ENCODE results near the gene KIAA0513. TPM values are rescaled to one million over a fixed set of nuclear protein-coding genes. Genes with fewer than 3 reads are reported as not detected.

KIAA0513 gene, protein sequence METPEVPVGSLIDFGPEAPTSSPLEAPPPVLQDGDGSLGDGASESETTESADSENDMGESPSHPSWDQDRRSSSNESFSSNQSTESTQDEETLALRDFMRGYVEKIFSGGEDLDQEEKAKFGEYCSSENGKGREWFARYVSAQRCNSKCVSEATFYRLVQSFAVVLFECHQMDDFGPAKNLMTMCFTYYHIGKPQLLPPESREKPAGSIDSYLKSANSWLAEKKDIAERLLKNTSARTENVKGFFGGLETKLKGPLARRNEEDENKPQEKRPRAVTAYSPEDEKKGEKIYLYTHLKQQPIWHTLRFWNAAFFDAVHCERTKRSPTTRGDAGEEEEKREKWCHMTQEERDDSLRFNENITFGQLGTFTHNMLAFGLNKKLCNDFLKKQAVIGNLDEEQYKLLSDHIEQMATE
- total RNA-seq, result 7.8 and 11.4 TPM in 2 replicates

DNA sequence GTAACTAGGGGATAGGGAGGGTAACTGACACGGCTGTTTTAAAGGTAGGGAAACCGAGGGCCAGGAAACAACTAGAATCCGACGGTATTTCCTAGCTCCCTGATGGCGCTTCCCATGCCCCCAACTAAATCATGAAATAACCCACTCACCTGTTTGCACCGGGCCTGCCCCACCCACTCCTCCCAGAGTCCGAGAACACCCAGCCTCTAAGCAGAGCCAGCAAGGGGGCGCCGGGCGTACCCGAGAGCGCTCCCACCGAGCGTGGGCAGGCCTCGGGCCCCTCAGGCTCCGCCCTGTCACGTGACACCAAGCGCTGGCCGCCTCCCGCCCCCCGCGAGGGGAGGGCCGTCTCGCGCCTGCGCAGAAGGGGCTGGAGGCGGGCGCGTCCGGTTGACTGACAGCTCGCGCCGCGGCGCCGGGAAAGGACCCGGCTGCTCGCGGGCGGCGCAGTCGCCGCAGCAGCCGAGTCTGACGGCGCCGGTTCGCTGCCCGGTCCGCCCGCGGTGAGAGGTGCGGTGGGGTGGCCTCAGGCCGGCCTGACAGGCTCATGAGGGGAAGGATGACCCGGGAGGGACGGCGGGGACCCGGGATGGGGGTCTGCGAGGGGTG, at the start of gene KIAA0513:
KIAA0513 (plus strand) TSS at position 447 of the 609 bp plus-strand sequence. CDS start 39,277 bp downstream, outside the sequence.

DNA sequence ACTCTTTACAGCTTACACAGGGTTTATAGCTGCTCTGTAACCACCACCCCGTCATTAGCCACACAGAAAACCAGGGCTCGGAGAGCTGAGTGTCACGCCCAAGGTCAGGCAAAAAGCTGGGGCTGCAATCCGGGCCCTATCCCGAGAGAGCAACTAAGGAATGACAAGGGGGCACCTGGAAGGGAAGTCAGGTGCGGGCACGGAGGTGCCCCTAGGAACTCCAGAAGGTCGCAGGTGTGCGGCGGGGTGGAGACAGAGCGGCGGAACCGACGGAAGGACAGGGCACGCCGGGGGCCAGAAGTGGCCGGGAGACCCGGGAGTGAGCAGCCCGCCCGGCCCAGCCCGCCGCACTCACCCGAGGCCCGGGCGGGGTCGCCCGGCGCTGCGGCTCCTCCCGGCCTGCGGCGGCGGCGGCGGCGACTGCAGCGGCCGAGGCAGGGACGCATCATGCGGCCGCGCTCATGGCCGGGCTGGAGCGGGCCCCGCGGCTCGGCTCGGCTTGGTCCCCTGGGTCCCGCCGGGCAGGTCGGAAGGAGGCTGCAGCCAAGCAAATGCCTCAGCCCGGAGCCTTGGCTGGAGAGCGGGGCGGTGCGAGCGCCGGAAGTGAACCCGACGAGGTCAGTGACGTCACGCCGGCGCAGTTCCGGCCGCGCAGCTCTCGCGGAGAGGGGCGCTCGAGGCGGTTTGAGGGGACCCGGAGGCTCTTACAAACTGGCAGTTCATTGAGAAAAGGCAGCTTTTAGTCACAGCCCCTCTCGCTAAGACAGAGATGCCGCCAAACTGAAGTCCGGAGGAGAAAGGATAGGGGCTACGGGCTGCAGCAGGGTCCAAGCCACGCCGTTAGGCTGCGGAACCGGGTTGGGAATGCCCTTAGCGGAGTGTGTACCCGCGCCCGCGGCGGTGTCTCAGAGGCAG, 16.4 kb upstream of the KIAA0513 start, which contains the start of gene ZDHHC7:
ZDHHC7 (minus strand) TSS at position 605 of the 915 bp plus-strand sequence. CDS start 20,917 bp downstream, outside the sequence.

DNA sequence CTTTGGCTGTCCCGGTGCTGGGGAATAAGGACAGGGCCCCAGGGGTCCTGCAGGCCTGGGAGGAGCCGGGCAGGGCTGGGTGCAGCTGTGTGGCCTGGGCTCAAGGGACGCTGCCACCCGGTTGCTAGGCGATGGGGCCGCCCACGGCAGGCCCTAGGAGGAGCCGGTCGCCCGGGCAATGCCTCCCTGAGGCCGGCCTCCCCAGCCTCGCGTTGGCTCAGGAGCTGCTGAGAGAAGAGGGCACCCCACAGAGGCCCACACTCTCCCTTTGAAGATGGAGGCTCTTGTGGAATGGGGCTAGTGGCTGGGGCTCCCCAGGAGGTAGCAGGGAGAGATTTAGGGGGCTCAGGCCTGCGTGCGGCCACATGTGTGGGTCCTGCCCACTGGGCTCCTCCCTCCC, 84.8 kb downstream of the KIAA0513 start, which contains the start of gene CIBAR2:
CIBAR2 (minus strand) TSS at position 109 of the 400 bp plus-strand sequence. CDS start 120 bp downstream, outside the sequence.

Other genes with a start within 250 kb of the KIAA0513 start
- gene CRISPLD2, start 207.8 kb upstream of the KIAA0513 start, total RNA-seq, result 6.5 and 54.4 TPM in 2 replicates
- 78.6 and 79.6 TPM in 2 replicates for gene ZDHHC7, start 16.3 kb upstream of the KIAA0513 start, total RNA-seq
- not detected in 2 replicates for gene CIBAR2, start 84.7 kb downstream of the KIAA0513 start, total RNA-seq